Mesenchymal stem cell (in vitro differentiated cells and primary cell): Measurements from ENCODE around the gene FAM169A.
"Not testable (repeated sequence)": the region's sequence is repeated elsewhere in the genome, so short reads cannot be mapped to it uniquely, and the experiment has no call there.

Source experiments
- DNase-seq: peaks from one replicate; pipeline ENCODE4 v3.0.0-alpha.2; 2013
- H2AFZ ChIP-seq: one replicate; pipeline ENCODE4 v1.6.1; 2013; ENCODE audit warnings: low read depth, mild to moderate bottlenecking, control low read depth, inconsistent platforms, low read length, moderate library complexity
- H2AK5ac ChIP-seq: 2 replicates; pipeline ENCODE4 v1.6.1; 2013; ENCODE audit warnings: low read length, moderate library complexity, mild to moderate bottlenecking, inconsistent platforms; ENCODE audit not compliant: severe bottlenecking
- H2BK120ac ChIP-seq: one replicate; pipeline ENCODE4 v1.6.1; 2013; ENCODE audit warnings: low read depth, mild to moderate bottlenecking, inconsistent platforms, low read length, moderate library complexity
- H2BK12ac ChIP-seq, 2 experiments: one replicate each; pipeline ENCODE4 v1.6.1; 2013; ENCODE audit warnings: inconsistent platforms in 2 of 2, low read length in 2 of 2, mild to moderate bottlenecking in 2 of 2, moderate library complexity in 2 of 2, control low read depth in 1 of 2
- H2BK15ac ChIP-seq: one replicate; pipeline ENCODE4 v1.6.1; 2013; ENCODE audit warnings: mild to moderate bottlenecking, low read depth, inconsistent platforms; ENCODE audit not compliant: poor library complexity, severe bottlenecking
- H2BK5ac ChIP-seq: 2 replicates; pipeline ENCODE4 v1.6.1; 2013; ENCODE audit warnings: low read depth, mild to moderate bottlenecking, low read length, control low read depth, inconsistent platforms; ENCODE audit not compliant: poor library complexity, severe bottlenecking
- H3K14ac ChIP-seq, 2 experiments: one replicate each; pipeline ENCODE4 v1.6.1; 2013; ENCODE audit warnings: inconsistent platforms in 2 of 2, low read length in 2 of 2, control low read depth in 1 of 2, mild to moderate bottlenecking in 1 of 2, moderate library complexity in 1 of 2
- H3K18ac ChIP-seq, 2 experiments: one replicate each; pipeline ENCODE4 v1.6.1; 2013; ENCODE audit warnings: inconsistent platforms in 2 of 2, low read length in 2 of 2, control low read depth in 1 of 2, low read depth in 1 of 2, mild to moderate bottlenecking in 1 of 2
- H3K23ac ChIP-seq, 2 experiments: one replicate each; pipeline ENCODE4 v1.6.1; 2013; ENCODE audit warnings: inconsistent platforms in 2 of 2, low read length in 2 of 2, mild to moderate bottlenecking in 2 of 2, moderate library complexity in 2 of 2, control low read depth in 1 of 2
- H3K27ac ChIP-seq: 2 replicates; pipeline ENCODE4 v1.5.1; 2013; ENCODE audit warnings: mild to moderate bottlenecking, moderate library complexity, low read length, control low read depth, inconsistent platforms; ENCODE audit not compliant: poor library complexity, severe bottlenecking
- H3K27me3 ChIP-seq, 2 experiments: 2 replicates each; pipeline versions ENCODE4 v1.6.1 to v1.7.0; 2013; ENCODE audit warnings: low read length in 2 of 2, mild to moderate bottlenecking in 2 of 2, moderate library complexity in 2 of 2, control low read depth in 1 of 2, inconsistent platforms in 1 of 2; ENCODE audit not compliant: control insufficient read depth in 1 of 2, insufficient read depth in 1 of 2
- H3K36me3 ChIP-seq, 2 experiments: 2 replicates each; pipeline versions ENCODE4 v1.6.1 to v1.7.0; 2013; ENCODE audit warnings: low read length in 2 of 2, control low read depth in 1 of 2, inconsistent platforms in 1 of 2, low read depth in 1 of 2, mild to moderate bottlenecking in 1 of 2; ENCODE audit not compliant: insufficient read depth in 2 of 2, control insufficient read depth in 1 of 2
- H3K4ac ChIP-seq, 2 experiments: one replicate each; pipeline ENCODE4 v1.6.1; 2013; ENCODE audit warnings: inconsistent platforms in 2 of 2, low read length in 2 of 2, mild to moderate bottlenecking in 2 of 2, moderate library complexity in 2 of 2, control low read depth in 1 of 2, low read depth in 1 of 2
- H3K4me1 ChIP-seq: 2 replicates; pipeline ENCODE4 v1.6.1; 2013; ENCODE audit warnings: low read depth, low read length, control low read depth; ENCODE audit not compliant: control insufficient read depth, insufficient read depth
- H3K4me2 ChIP-seq: 2 replicates; pipeline ENCODE4 v1.6.1; 2013; ENCODE audit warnings: low read length, mild to moderate bottlenecking, inconsistent platforms; ENCODE audit not compliant: poor library complexity, severe bottlenecking
- H3K4me3 ChIP-seq, 2 experiments: 2 replicates each; pipeline versions ENCODE4 v1.5.1 to v1.7.0; 2013; ENCODE audit warnings: low read length in 2 of 2, mild to moderate bottlenecking in 2 of 2, control low read depth in 1 of 2, low read depth in 1 of 2; ENCODE audit not compliant: insufficient read depth in 1 of 2
- H3K79me1 ChIP-seq: replicated peaks from 2 replicates; pipeline ENCODE4 v1.6.1; 2013; ENCODE audit warnings: mild to moderate bottlenecking, control low read depth, low read length, inconsistent platforms; ENCODE audit not compliant: poor library complexity, severe bottlenecking
- H3K9ac ChIP-seq: 2 replicates; pipeline ENCODE4 v1.7.0; 2013; ENCODE audit warnings: mild to moderate bottlenecking, low read length, moderate library complexity
- H3K9me3 ChIP-seq: 2 replicates; pipeline ENCODE4 v1.7.0; 2013; ENCODE audit warnings: mild to moderate bottlenecking, low read length; ENCODE audit not compliant: control insufficient read depth
- H4K8ac ChIP-seq: one replicate; pipeline ENCODE4 v1.6.1; 2013; ENCODE audit warnings: inconsistent platforms, mild to moderate bottlenecking, low read length, moderate library complexity
- H4K91ac ChIP-seq: one replicate; pipeline ENCODE4 v1.6.1; 2013; ENCODE audit warnings: mild to moderate bottlenecking, low read length, inconsistent platforms
- WGBS: methylation state at CpG from one replicate; pipeline ENCODE4 v1.1.7; 2013; ENCODE audit warnings: mixed read lengths; 5-methylcytosine and 5-hydroxymethylcytosine counted together

The FAM169A gene

GRCh38 chr5:74875994-74876791 lies 10.0 kb upstream of the FAM169A start:
- H3K23ac ChIP-seq = no peak overlapping the region
- 92% methylated on average over 6 of the region's 7 CpGs for WGBS
- H3K27ac ChIP-seq = no peak overlapping the region
- H3K36me3 ChIP-seq = no peaks in the 10 kb centered on the region
- no peak overlapping the region for H2BK12ac ChIP-seq
- no peak overlapping the region for H3K4me2 ChIP-seq
- H4K91ac ChIP-seq = no peak overlapping the region
- no peak overlapping the region for H2BK120ac ChIP-seq
- no peak for DNase-seq
- H2AK5ac ChIP-seq = no peak overlapping the region
- H2AFZ ChIP-seq = no peak overlapping the region
- no peak overlapping the region for H3K4me3 ChIP-seq
- no peaks in the 10 kb centered on the region for H3K27me3 ChIP-seq
- H2BK5ac ChIP-seq = no peak overlapping the region
- no peak overlapping the region for H2BK15ac ChIP-seq
- H3K9ac ChIP-seq = no peak overlapping the region
- H3K4ac ChIP-seq = no peak overlapping the region
- H3K18ac ChIP-seq = no peak overlapping the region
- no peak overlapping the region for H3K14ac ChIP-seq
- H3K9me3 ChIP-seq = no peaks in the 10 kb centered on the region
- H4K8ac ChIP-seq = no peak overlapping the region
- no peaks in the 10 kb centered on the region for H3K4me1 ChIP-seq
- no peaks in the 10 kb centered on the region for H3K79me1 ChIP-seq

DNA sequence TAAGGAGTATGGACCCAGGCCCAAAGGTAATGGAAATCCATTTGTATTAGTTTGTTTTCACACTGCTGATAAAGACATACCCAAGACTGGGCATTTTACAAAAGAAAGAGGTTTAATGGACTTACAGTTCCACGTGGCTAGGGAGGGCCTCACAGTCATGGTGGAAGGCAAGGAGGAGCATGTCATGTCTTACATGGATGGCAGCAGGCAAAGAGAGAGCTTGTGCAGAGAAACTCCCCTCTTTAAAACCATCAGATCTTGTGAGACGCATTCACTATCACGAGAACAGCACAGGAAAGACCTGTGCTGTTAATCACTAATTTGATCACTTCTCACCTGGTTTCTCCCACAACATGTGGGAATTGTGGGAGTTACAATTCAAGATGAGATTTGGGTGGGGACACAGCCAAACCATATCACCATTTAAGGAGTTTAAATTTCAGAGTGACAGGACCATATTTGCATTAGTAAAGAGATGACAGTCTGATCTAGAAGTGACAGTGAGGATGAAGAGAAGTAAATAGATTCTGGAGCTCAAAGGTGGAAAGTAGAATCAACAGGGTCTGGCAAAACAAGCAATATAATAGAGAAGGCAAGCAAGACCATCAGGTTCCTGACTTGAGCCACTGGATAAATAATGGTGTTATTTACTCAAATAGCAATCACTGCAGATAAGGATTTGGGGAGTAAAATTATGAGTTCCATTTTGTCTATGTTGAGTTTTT lies 7.5 kb upstream of the FAM169A start:
- Histone ChIP-seq H3K18ac (no peak overlapping the region), H3K4me1 (no peaks in the 10 kb centered on the region), H3K27me3 (peaks cover 0 to 3% of the 10 kb centered on the region in 2 experiments), H4K91ac (no peak overlapping the region), H2BK12ac (no peak overlapping the region), H2BK120ac (no peak overlapping the region), H3K4ac (no peak overlapping the region), H3K36me3 (no peaks in the 10 kb centered on the region), H2BK15ac (no peak overlapping the region), H2AK5ac (no peak overlapping the region), H3K27ac (no peak overlapping the region), H3K79me1 (no peaks in the 10 kb centered on the region), H2BK5ac (no peak overlapping the region), H2AFZ (no peak overlapping the region), H3K4me2 (no peak overlapping the region), H3K23ac (no peak overlapping the region), H3K4me3 (no peak overlapping the region), H3K9ac (no peak overlapping the region), H4K8ac (no peak overlapping the region), H3K9me3 (no peaks in the 10 kb centered on the region), H3K14ac (no peak overlapping the region)
- WGBS = 78% methylated on average over 3 of the region's 3 CpGs
- no peak for DNase-seq

DNA sequence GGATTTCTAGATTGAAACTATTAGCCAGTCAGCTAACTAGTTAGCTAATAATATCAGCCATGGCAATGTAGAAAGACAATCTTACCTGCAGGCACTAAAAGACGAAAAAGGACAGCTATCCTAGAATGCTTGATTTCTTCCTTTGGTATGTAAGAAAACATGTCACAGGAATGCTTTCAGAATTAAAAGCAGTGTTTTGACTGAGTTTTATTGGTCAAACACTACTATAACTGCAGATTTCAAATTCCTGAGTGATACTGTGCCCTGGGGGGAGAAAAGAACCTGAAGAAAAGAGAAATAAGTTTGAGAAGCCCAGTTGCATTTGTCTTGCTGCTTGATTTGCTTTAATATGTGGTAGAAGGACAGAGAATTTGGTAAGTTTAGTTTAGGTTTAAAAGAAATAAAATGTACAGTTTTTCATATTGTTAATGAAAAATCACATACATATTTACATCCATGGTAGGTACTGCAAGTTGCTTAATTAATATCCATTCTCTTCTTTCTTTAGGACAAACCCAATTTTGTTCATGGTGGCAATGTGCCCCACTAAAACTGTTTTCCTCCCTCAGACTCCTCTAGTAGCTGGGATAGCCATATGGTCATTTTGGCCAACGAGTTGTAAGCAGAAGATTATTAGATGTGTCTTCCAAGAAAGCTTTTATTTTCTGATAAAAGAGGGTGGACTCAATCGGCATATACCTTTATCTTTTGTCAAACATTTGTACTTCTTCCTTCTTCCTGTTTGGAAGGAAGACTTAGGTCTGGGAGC lies 4.3 kb upstream of the FAM169A start:
- Histone ChIP-seq H4K91ac (no peak overlapping the region), H4K8ac (no peak overlapping the region), H3K18ac (no peak overlapping the region), H2BK15ac (no peak overlapping the region), H3K4me3 (no peak overlapping the region), H3K9ac (no peak overlapping the region), H3K36me3 (no peaks in the 10 kb centered on the region), H3K27me3 (peaks cover 0 to 17% of the 10 kb centered on the region in 2 experiments), H3K4me1 (peaks cover 12% of the 10 kb centered on the region), H2AK5ac (no peak overlapping the region), H3K9me3 (no peaks in the 10 kb centered on the region), H2AFZ (no peak overlapping the region), H2BK120ac (no peak overlapping the region), H3K4me2 (no peak overlapping the region), H3K4ac (no peak overlapping the region), H3K14ac (no peak overlapping the region), H3K23ac (no peak overlapping the region), H2BK5ac (no peak overlapping the region), H2BK12ac (no peak overlapping the region), H3K79me1 (no peaks in the 10 kb centered on the region), H3K27ac (no peak overlapping the region)
- WGBS = 80% methylated on average over 1 of the region's 3 CpGs
- DNase-seq = no peak

DNA sequence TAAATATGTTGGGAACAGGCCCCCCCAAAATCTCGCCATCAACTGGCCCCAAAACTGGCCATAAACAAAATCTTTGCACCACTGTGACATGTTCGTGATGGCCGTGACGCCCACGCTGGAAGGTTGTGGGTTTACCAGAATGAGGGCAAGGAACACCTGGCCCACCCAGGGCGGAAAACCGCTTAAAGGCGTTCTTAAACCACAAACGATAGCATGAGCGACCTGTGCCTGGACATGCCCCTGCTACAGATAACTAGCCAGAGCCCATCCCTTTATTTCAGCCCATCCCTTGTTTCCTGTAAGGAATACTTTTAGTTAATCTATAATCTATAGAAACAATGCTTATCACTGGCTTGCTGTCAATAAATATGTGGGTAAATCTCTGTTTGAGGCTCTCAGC lies 3.2 kb upstream of the FAM169A start:
- not testable (repeated sequence) for H4K8ac ChIP-seq, H3K9me3 ChIP-seq, H2AFZ ChIP-seq, H3K4me3 ChIP-seq, H2AK5ac ChIP-seq, H2BK5ac ChIP-seq, H3K4ac ChIP-seq, H3K18ac ChIP-seq, H2BK120ac ChIP-seq, H3K23ac ChIP-seq, H3K36me3 ChIP-seq, H2BK12ac ChIP-seq, H3K14ac ChIP-seq, H3K4me2 ChIP-seq, H4K91ac ChIP-seq, H3K9ac ChIP-seq, H2BK15ac ChIP-seq, H3K27ac ChIP-seq, H3K79me1 ChIP-seq, DNase-seq
- Histone ChIP-seq H3K27me3 (peaks cover 0 to 27% of the 10 kb centered on the region in 2 experiments), H3K4me1 (peaks cover 16% of the 10 kb centered on the region)
- 97% methylated on average over 6 of the region's 10 CpGs for WGBS
